HEK293T (cell line): Measurements from ENCODE around the gene ACSF2.

Experiments
- ARNT ChIP-seq: fragments of 450-650 bp; IDR thresholded peaks from 2 replicates; pipeline ENCODE4 v1.6.1; 2017; ENCODE audit warnings: mild to moderate bottlenecking
- BHLHE40 ChIP-seq: fragments of 450-650 bp; IDR thresholded peaks from 2 replicates; pipeline ENCODE4 v1.6.1; 2016; ENCODE audit warnings: mild to moderate bottlenecking, moderate library complexity, borderline replicate concordance
- FOXK2 ChIP-seq: fragments of 450-650 bp; IDR thresholded peaks from 2 replicates; pipeline ENCODE4 v1.6.1; 2016; ENCODE audit warnings: mild to moderate bottlenecking
- FOXM1 ChIP-seq: fragments of 450-650 bp; IDR thresholded peaks from 2 replicates; pipeline ENCODE4 v1.6.1; 2017; ENCODE audit warnings: mild to moderate bottlenecking, borderline replicate concordance
- L3MBTL2 ChIP-seq: fragments of 450-650 bp; conservative IDR thresholded peaks from 2 replicates; pipeline ENCODE4 v1.6.1; 2016; ENCODE audit warnings: mild to moderate bottlenecking
- NFRKB ChIP-seq: fragments of 450-650 bp; IDR thresholded peaks from 2 replicates; pipeline ENCODE4 v1.6.1; 2016; ENCODE audit warnings: mild to moderate bottlenecking, moderate library complexity
- SP1 ChIP-seq: fragments of 450-650 bp; IDR thresholded peaks from 2 replicates; pipeline ENCODE4 v1.6.1; 2017
- SUZ12 ChIP-seq: fragments of 450-650 bp; IDR thresholded peaks from 2 replicates; pipeline ENCODE4 v1.6.1; 2016; ENCODE audit warnings: mild to moderate bottlenecking
- TARDBP ChIP-seq: fragments of 450-650 bp; IDR thresholded peaks from 2 replicates; pipeline ENCODE4 v1.6.1; 2016
- TF ChIP-seq, protein P1 (sequence below): fragments of 450-650 bp; IDR thresholded peaks from 2 replicates; pipeline ENCODE4 v1.6.1; 2016

- TF ChIP-seq ARNT (no peak), NFRKB (no peak), FOXM1 (no peak), BHLHE40 (no peak), SP1 (no peak), TARDBP (no peak), L3MBTL2 (no peak), SUZ12 (no peak), FOXK2 (no peak)
- TF ChIP-seq, protein P1, sequence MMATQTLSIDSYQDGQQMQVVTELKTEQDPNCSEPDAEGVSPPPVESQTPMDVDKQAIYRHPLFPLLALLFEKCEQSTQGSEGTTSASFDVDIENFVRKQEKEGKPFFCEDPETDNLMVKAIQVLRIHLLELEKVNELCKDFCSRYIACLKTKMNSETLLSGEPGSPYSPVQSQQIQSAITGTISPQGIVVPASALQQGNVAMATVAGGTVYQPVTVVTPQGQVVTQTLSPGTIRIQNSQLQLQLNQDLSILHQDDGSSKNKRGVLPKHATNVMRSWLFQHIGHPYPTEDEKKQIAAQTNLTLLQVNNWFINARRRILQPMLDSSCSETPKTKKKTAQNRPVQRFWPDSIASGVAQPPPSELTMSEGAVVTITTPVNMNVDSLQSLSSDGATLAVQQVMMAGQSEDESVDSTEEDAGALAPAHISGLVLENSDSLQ = no peak
Measured at GRCh38 chr17:50482110-50482509, 56.1 kb downstream of the ACSF2 start.
